ENCODE data around the gene ZKSCAN5. TPM values are rescaled to one million over a fixed set of nuclear protein-coding genes. Genes with fewer than 3 reads are reported as not detected.
"Not testable (repeated sequence)": the region's sequence is repeated elsewhere in the genome, so short reads cannot be mapped to it uniquely, and the experiment has no call there.

Gene ZKSCAN5
- total RNA-seq, 1 experiment from 2014 or later: 26.2 TPM

GRCh38 chr7:99489235-99489634 lies 15.2 kb upstream of the ZKSCAN5 start:
- in situ Hi-C loops (cut with HindIII; ENCODE audit: low pct_unique_long_range_greater_than_20kb, low sequenced_read_pairs): no loop called here
- DNase-seq (ENCODE audit: low read depth, low spot score): peak; percentile 43

GRCh38 chr7:99490878-99491277 lies 13.6 kb upstream of the ZKSCAN5 start:
- no peak for DNase-seq (ENCODE audit: low read depth, low spot score)
- in situ Hi-C loops (cut with HindIII; ENCODE audit: low pct_unique_long_range_greater_than_20kb, low sequenced_read_pairs): no loop called here

GRCh38 chr7:99493823-99494222 lies 10.6 kb upstream of the ZKSCAN5 start:
- no peak for DNase-seq (ENCODE audit: low read depth, low spot score)
- in situ Hi-C loops (cut with HindIII; ENCODE audit: low pct_unique_long_range_greater_than_20kb, low sequenced_read_pairs): no loop called here

GRCh38 chr7:99497766-99498545 lies 6.5 kb upstream of the ZKSCAN5 start:
- DNase-seq (ENCODE audit: low read depth, low spot score): no peak
- in situ Hi-C loops (cut with HindIII; ENCODE audit: low pct_unique_long_range_greater_than_20kb, low sequenced_read_pairs): no loop called here

GRCh38 chr7:99498546-99498944 lies 5.9 kb upstream of the ZKSCAN5 start:
- DNase-seq (ENCODE audit: low read depth, low spot score): no peak
- in situ Hi-C loops (cut with HindIII; ENCODE audit: low pct_unique_long_range_greater_than_20kb, low sequenced_read_pairs): no loop called here

- DNase-seq (ENCODE audit: low read depth, low spot score): no peak
- in situ Hi-C loops (cut with HindIII; ENCODE audit: low pct_unique_long_range_greater_than_20kb, low sequenced_read_pairs): no loop called here
Measured at GRCh38 chr7:99499371-99499720, 5.1 kb upstream of the ZKSCAN5 start.

- peak; percentile 97 for DNase-seq (ENCODE audit: low read depth, low spot score)
- in situ Hi-C loops (cut with HindIII; ENCODE audit: low pct_unique_long_range_greater_than_20kb, low sequenced_read_pairs): no loop called here
Measured at GRCh38 chr7:99499721-99500636, 4.5 kb upstream of the ZKSCAN5 start, which contains the start of gene ZNF394. ZNF394 (minus strand) TSS chr7:99500281; CDS start chr7:99500093, 188 bp downstream.

- in situ Hi-C loops (cut with HindIII; ENCODE audit: low pct_unique_long_range_greater_than_20kb, low sequenced_read_pairs): no loop called here
- DNase-seq (ENCODE audit: low read depth, low spot score): no peak
Measured at GRCh38 chr7:99500637-99501009, 3.8 kb upstream of the ZKSCAN5 start.

- peak; percentile 43 for DNase-seq (ENCODE audit: low read depth, low spot score)
- in situ Hi-C loops (cut with HindIII; ENCODE audit: low pct_unique_long_range_greater_than_20kb, low sequenced_read_pairs): not testable (repeated sequence)
Measured at GRCh38 chr7:99501236-99501635, 3.2 kb upstream of the ZKSCAN5 start.

- in situ Hi-C loops (cut with HindIII; ENCODE audit: low pct_unique_long_range_greater_than_20kb, low sequenced_read_pairs): no loop called here
- DNase-seq (ENCODE audit: low read depth, low spot score): peak; percentile 99
Measured at GRCh38 chr7:99504281-99504602, 220 bp upstream of the ZKSCAN5 start.

- in situ Hi-C loops (cut with HindIII; ENCODE audit: low pct_unique_long_range_greater_than_20kb, low sequenced_read_pairs): no loop called here
- DNase-seq (ENCODE audit: low read depth, low spot score): no peak
Measured at GRCh38 chr7:99505324-99505662, 831 bp downstream of the ZKSCAN5 start.

GRCh38 chr7:99514050-99514449 lies 9.6 kb downstream of the ZKSCAN5 start:
- in situ Hi-C loops (cut with HindIII; ENCODE audit: low pct_unique_long_range_greater_than_20kb, low sequenced_read_pairs): no loop called here
- DNase-seq (ENCODE audit: low read depth, low spot score): no peak

- in situ Hi-C loops (cut with HindIII; ENCODE audit: low pct_unique_long_range_greater_than_20kb, low sequenced_read_pairs): no loop called here
- no peak for DNase-seq (ENCODE audit: low read depth, low spot score)
Measured at GRCh38 chr7:99521399-99521798, 16.9 kb downstream of the ZKSCAN5 start.

- DNase-seq (ENCODE audit: low read depth, low spot score): peak; percentile 47
- in situ Hi-C loops (cut with HindIII; ENCODE audit: low pct_unique_long_range_greater_than_20kb, low sequenced_read_pairs): no loop called here
Measured at GRCh38 chr7:99525713-99526440, 21.4 kb downstream of the ZKSCAN5 start.

- no peak for DNase-seq (ENCODE audit: low read depth, low spot score)
- in situ Hi-C loops (cut with HindIII; ENCODE audit: low pct_unique_long_range_greater_than_20kb, low sequenced_read_pairs): no loop called here
Measured at GRCh38 chr7:99531354-99531765, 26.9 kb downstream of the ZKSCAN5 start.

- DNase-seq (ENCODE audit: low read depth, low spot score): no peak
Measured at GRCh38 chr7:99535667-99536066, 31.2 kb downstream of the ZKSCAN5 start.

GRCh38 chr7:99539213-99539811 lies 34.9 kb downstream of the ZKSCAN5 start:
- DNase-seq (ENCODE audit: low read depth, low spot score): no peak
- in situ Hi-C loops (cut with HindIII; ENCODE audit: low pct_unique_long_range_greater_than_20kb, low sequenced_read_pairs): no loop called here

More at GRCh38 chr7:99535667-99536066, 31.2 kb downstream of the ZKSCAN5 start:
- in situ Hi-C loops (cut with HindIII; ENCODE audit: low pct_unique_long_range_greater_than_20kb, low sequenced_read_pairs): no loop called here

GRCh38 chr7:99540542-99540941 lies 36.1 kb downstream of the ZKSCAN5 start:
- DNase-seq (ENCODE audit: low read depth, low spot score): no peak
- in situ Hi-C loops (cut with HindIII; ENCODE audit: low pct_unique_long_range_greater_than_20kb, low sequenced_read_pairs): no loop called here
